Measurements from ENCODE around the gene ZNF3.

DNA sequence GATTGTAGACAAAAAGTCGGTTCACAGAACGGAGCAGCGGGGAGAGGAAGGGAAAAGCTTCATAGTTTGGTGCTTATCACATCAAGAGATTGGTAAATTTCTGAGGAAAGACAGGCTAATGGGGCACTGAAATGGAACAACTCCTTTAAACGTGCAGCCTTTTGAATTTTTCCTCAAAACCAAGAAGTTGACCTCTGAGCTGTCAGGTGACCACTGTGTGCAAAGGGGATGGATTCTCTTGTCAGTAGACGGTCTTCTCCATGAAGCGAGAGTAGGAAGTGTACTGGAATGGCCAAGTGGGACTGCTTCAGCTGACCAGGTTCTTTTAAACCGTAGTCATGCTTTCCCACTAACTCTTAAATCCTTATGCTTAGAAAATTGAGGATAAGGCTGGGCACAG, 43.2 kb downstream of the ZNF3 start:
- no peak for TF ChIP-seq CTCF (IDR thresholded peaks at IDR 0.05; ENCODE audit: low read depth, low read length, poor library complexity, severe bottlenecking)
- no peak for TF ChIP-seq EZH2phosphoT487 (IDR thresholded peaks at IDR 0.05; ENCODE audit: borderline replicate concordance, low read length)
